HepG2 (cell line): Measurements from ENCODE around the gene ASB3. TPM values are rescaled to one million over a fixed set of nuclear protein-coding genes. Genes with fewer than 3 reads are reported as not detected.

Experiments
- ATAC-seq: fragments of 200-7000 bp; cut with Tn5 transposase; 3 replicates; pipeline ENCODE4 v1.9.1; 2020; ENCODE audit warnings: mild to moderate bottlenecking, moderate library complexity
- BruUV-seq: library from RNA; stranded (reverse); fragments of 400-500 nt; replicated peaks from 2 replicates; lab custom pipeline; 2021; lab: Mats Ljungman, UMichigan
- CTCF ChIA-PET: fragments of 300-600 bp; formaldehyde crosslinking; extraction: SDS; loops from one replicate; lab custom pipeline; 2021; ENCODE audit warnings: low total read pairs, inconsistent platforms, low intra/inter-chr PET ratio; lab: Yijun Ruan, JAX
- POLR2A ChIA-PET: fragments of 350-600 bp; sonication (Branson Sonifier 250); formaldehyde crosslinking; loops from one replicate; lab custom pipeline; 2020; ENCODE audit warnings: antibody characterized with exemption, inconsistent platforms; lab: Yijun Ruan, JAX
- DNase-seq: peaks from one replicate; pipeline ENCODE4 v3.0.0-alpha.2; 2015; ENCODE audit warnings: low spot score
- FAIRE-seq: peaks from 3 replicates; lab custom pipeline; 2011; peaks lifted over from hg19 to GRCh38; lab: Jason Lieb, UNC
- H2AFZ ChIP-seq: one replicate; pipeline ENCODE4 v1.6.1; 2011; ENCODE audit warnings: low read length, inconsistent platforms
- H3K27ac ChIP-seq: fragments of 300-600 bp; 3 replicates; pipeline ENCODE4 v1.8.0; 2011; ENCODE audit warnings: mixed run types, mild to moderate bottlenecking, mixed read lengths, low read length, inconsistent platforms; ENCODE audit not compliant: insufficient read depth; ENCODE audit errors: extremely low read length
- H3K27me3 ChIP-seq, 2 experiments: fragments of 200-600 bp in 1 of 2; 2 replicates in 1 of 2; 3 replicates in 1 of 2; pipeline versions ENCODE4 v1.6.0 to v1.8.0; 2011; ENCODE audit warnings: low read length in 2 of 2, mild to moderate bottlenecking in 2 of 2, moderate library complexity in 2 of 2, inconsistent platforms in 1 of 2; ENCODE audit not compliant: insufficient read depth in 2 of 2, control insufficient read depth in 1 of 2
- H3K36me3 ChIP-seq, 2 experiments: fragments of 200-600 bp in 1 of 2; replicated peaks in 1 of 2; 2 replicates in 1 of 2; 3 replicates in 1 of 2; pipeline versions ENCODE4 v1.5.1 to v1.8.0; 2011; ENCODE audit warnings: low read length in 2 of 2, inconsistent platforms in 1 of 2; ENCODE audit not compliant: insufficient read depth in 2 of 2, control insufficient read depth in 1 of 2
- H3K4me1 ChIP-seq: 2 replicates; pipeline ENCODE4 v1.5.1; 2012; ENCODE audit warnings: low read length, inconsistent platforms; ENCODE audit not compliant: insufficient read depth
- H3K4me2 ChIP-seq: 2 replicates; pipeline ENCODE4 v1.6.0; 2011; ENCODE audit warnings: low read depth, low read length, inconsistent platforms
- H3K4me3 ChIP-seq, 3 experiments: fragments of 200-600 bp in 1 of 3; sonication (generic), shearing (Covaris generic) in 1 of 3; replicated peaks in 1 of 3; 2 replicates each; pipeline ENCODE4 v1.5.1; 2011 to 2016; ENCODE audit warnings: low read length in 3 of 3, inconsistent platforms in 2 of 3, low read depth in 2 of 3, mild to moderate bottlenecking in 2 of 3, control low read depth in 1 of 3, mixed read lengths in 1 of 3; ENCODE audit not compliant: insufficient read depth in 1 of 3
- H3K79me2 ChIP-seq: one replicate; pipeline ENCODE4 v1.6.1; 2011; ENCODE audit warnings: low read length, inconsistent platforms; ENCODE audit not compliant: insufficient read depth
- H3K9ac ChIP-seq: 2 replicates; pipeline ENCODE4 v1.6.0; 2011; ENCODE audit warnings: mild to moderate bottlenecking, low read depth, low read length, inconsistent platforms; ENCODE audit not compliant: insufficient read depth
- H3K9me3 ChIP-seq: 2 replicates; pipeline ENCODE4 v1.5.1; 2012; ENCODE audit warnings: mild to moderate bottlenecking, low read length
- H4K20me1 ChIP-seq: 2 replicates; pipeline ENCODE4 v1.6.0; 2011; ENCODE audit warnings: inconsistent platforms, mild to moderate bottlenecking, low read length, moderate library complexity; ENCODE audit not compliant: insufficient read depth
- MTA3 ChIP-seq: sonication (generic); formaldehyde crosslinking; IDR thresholded peaks from 2 replicates; pipeline ENCODE4 v1.4.0; 2020; ENCODE audit warnings: missing genetic modification reagents
- ZFP36 ChIP-seq: fragments of 150-350 bp; IDR thresholded peaks from 2 replicates; pipeline ENCODE4 v1.6.1; 2018; ENCODE audit warnings: borderline replicate concordance, low read length, low read depth; ENCODE audit not compliant: partially characterized antibody
- ZHX2 ChIP-seq, 2 experiments: sonication (generic) in 1 of 2; formaldehyde crosslinking in 1 of 2; IDR thresholded peaks; 2 replicates each; pipeline versions ENCODE4 v1.6.1 to v1.9.0; 2014 to 2022; ENCODE audit warnings: antibody characterized with exemption in 1 of 2, borderline replicate concordance in 1 of 2, inconsistent platforms in 1 of 2, low read depth in 1 of 2, missing genetic modification reagents in 1 of 2
- ZNF280D ChIP-seq: sonication (generic); formaldehyde crosslinking; IDR thresholded peaks from 2 replicates; pipeline ENCODE4 v1.5.1; 2020; ENCODE audit warnings: mild to moderate bottlenecking, missing genetic modification reagents
- ZNF430 ChIP-seq: sonication (generic); formaldehyde crosslinking; IDR thresholded peaks from 2 replicates; pipeline ENCODE4 v1.9.0; 2021; ENCODE audit warnings: mild to moderate bottlenecking, missing genetic modification reagents
- ZNF570 ChIP-seq: sonication (generic); formaldehyde crosslinking; IDR thresholded peaks from 2 replicates; pipeline ENCODE4 v1.4.0; 2020; ENCODE audit warnings: mild to moderate bottlenecking, missing genetic modification reagents, borderline replicate concordance
- ZSCAN29 ChIP-seq: sonication (generic); formaldehyde crosslinking; conservative IDR thresholded peaks from 2 replicates; pipeline ENCODE4 v1.4.0; 2020; ENCODE audit warnings: mild to moderate bottlenecking, missing genetic modification reagents
- ZSCAN30 ChIP-seq: sonication (generic); formaldehyde crosslinking; IDR thresholded peaks from 2 replicates; pipeline ENCODE4 v1.5.0; 2020; ENCODE audit warnings: mild to moderate bottlenecking, missing genetic modification reagents
- in situ Hi-C: cut with HindIII; loops from 2 replicates; pipeline ENCODE4 v1.10.0; 2017; ENCODE audit warnings: low pct_unique_long_range_greater_than_20kb; ENCODE audit not compliant: extremely low pct_ligation_motif_present
- intact Hi-C: fragments of 100-400 bp; cut with micrococcal nuclease; formaldehyde crosslinking; loops from one replicate; pipeline ENCODE4 v1.10.0; 2022; ENCODE audit not compliant: unreplicated experiment
- polyA plus RNA-seq, 8 experiments: library from polyadenylated mRNA; depleted of rRNA in 3 of 8; stranded (reverse) in 7 of 8; unstranded in 1 of 8; fragments of >200 nt; fragmentation: Illumina TruSeq in 4 of 8; extraction: Trizol in 4 of 8; gene quantifications; 2 replicates each; pipeline versions ENCODE4 v1.2.1 to v1.2.3, GENCODE V29; 2011 to 2016; ENCODE audit warnings: low read depth in 4 of 8, missing spikeins in 1 of 8, mixed read lengths in 1 of 8; ENCODE audit not compliant: insufficient read depth in 1 of 8
- total RNA-seq, 5 experiments: library from RNA; depleted of rRNA; stranded (reverse); fragments of >200 nt; fragmentation: Illumina TruSeq; extraction: Trizol; gene quantifications; 2 replicates each; pipeline ENCODE4 v1.2.3, GENCODE V29; 2016; ENCODE audit warnings: low read depth in 1 of 5
- TF ChIP-seq, protein P1 (sequence below): sonication (generic); formaldehyde crosslinking; IDR thresholded peaks from 2 replicates; pipeline ENCODE4 v1.4.0; 2020; ENCODE audit warnings: missing genetic modification reagents

ASB3 gene
- total and polyA plus RNA-seq, 2 of the 13 experiments (the other 11 are each of a cell fraction or from before 2014, with no cell fraction given): 40.1 to 41.8 TPM

- in situ Hi-C loops (no loop called here), intact Hi-C loops (no loop called here)
- Histone ChIP-seq H4K20me1 (no peaks in the 10 kb centered on the region), H2AFZ (no peak overlapping the region), H3K4me1 (no peaks in the 10 kb centered on the region), H3K27me3 (no peaks in the 10 kb centered on the region), H3K4me2 (no peak overlapping the region), H3K9me3 (no peaks in the 10 kb centered on the region), H3K36me3 (peaks cover 20 to 90% of the 10 kb centered on the region in 2 experiments), H3K9ac (no peak overlapping the region), H3K27ac (no peak overlapping the region), H3K4me3 (no peak overlapping the region), H3K79me2 (no peaks in the 10 kb centered on the region)
- CTCF ChIA-PET: no interaction called here
- no peak for ATAC-seq
- no peak for DNase-seq
- POLR2A ChIA-PET: no interaction called here
- FAIRE-seq: no peak
- BruUV-seq: no TSS peak
- TF ChIP-seq ZSCAN30 (no peak), ZNF280D (CRISPR knock-in tag) (no peak), ZFP36 (no peak), ZSCAN29 (no peak), ZNF570 (CRISPR knock-in tag) (no peak), ZHX2 (IDR thresholded peaks at IDR 0.05; ENCODE audit: low read depth) (no peak), ZHX2 (CRISPR knock-in tag; IDR thresholded peaks at IDR 0.05; ENCODE audit: borderline replicate concordance) (no peak), ZNF430 (CRISPR knock-in tag) (no peak), MTA3 (CRISPR knock-in tag) (no peak)
- TF ChIP-seq, protein P1, sequence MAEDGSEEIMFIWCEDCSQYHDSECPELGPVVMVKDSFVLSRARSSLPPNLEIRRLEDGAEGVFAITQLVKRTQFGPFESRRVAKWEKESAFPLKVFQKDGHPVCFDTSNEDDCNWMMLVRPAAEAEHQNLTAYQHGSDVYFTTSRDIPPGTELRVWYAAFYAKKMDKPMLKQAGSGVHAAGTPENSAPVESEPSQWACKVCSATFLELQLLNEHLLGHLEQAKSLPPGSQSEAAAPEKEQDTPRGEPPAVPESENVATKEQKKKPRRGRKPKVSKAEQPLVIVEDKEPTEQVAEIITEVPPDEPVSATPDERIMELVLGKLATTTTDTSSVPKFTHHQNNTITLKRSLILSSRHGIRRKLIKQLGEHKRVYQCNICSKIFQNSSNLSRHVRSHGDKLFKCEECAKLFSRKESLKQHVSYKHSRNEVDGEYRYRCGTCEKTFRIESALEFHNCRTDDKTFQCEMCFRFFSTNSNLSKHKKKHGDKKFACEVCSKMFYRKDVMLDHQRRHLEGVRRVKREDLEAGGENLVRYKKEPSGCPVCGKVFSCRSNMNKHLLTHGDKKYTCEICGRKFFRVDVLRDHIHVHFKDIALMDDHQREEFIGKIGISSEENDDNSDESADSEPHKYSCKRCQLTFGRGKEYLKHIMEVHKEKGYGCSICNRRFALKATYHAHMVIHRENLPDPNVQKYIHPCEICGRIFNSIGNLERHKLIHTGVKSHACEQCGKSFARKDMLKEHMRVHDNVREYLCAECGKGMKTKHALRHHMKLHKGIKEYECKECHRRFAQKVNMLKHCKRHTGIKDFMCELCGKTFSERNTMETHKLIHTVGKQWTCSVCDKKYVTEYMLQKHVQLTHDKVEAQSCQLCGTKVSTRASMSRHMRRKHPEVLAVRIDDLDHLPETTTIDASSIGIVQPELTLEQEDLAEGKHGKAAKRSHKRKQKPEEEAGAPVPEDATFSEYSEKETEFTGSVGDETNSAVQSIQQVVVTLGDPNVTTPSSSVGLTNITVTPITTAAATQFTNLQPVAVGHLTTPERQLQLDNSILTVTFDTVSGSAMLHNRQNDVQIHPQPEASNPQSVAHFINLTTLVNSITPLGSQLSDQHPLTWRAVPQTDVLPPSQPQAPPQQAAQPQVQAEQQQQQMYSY (CRISPR knock-in tag): no peak
Observed at GRCh38 chr2:53801547-53801946, 14.8 kb upstream of the ASB3 start.
